ENCODE measurements around the gene PRKCB. TPM values are rescaled to one million over a fixed set of nuclear protein-coding genes. Genes with fewer than 3 reads are reported as not detected.

Gene PRKCB
- polyA plus RNA-seq, 3 donors: 57.4 to 87.4 (median 75.5) TPM

DNA sequence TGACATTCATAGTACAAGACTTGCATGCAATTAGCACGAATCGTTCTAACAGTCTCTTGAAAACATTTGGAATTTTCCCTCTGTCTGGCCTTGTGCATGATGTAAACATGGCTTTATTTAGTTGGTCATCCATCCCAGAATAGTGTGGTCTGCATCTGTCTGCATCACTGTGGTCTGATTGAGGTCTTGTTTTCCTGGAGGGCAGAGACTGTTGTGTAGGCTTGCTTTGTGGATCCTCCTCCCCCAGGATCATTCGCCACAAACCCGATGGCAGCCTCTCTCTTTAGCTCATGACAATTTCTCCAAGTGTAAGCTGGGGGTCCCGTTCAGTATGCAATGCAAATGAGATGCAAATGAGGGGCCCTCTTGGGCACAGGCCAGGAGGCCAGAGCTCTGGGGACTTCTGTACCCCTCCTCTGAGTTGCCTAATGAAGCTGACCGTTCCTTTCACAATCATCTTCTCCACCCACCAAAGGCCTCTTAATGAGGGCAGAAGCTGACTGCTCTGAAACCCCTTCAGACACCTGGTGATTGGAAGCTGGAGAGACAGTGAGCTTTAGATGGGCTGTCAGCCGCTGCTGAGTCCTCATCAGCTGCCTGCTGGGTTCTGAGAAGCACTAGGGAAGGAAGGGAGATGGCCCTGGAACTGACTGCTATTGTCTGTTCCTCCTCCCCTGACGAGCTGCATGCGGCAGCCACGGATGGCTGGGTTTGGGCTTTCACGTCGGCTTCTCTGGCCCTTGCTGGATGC, 219.1 kb downstream of the PRKCB start:
- Histone ChIP-seq H2AFZ (ENCODE audit: insufficient read depth, low read depth, low read length, poor library complexity, severe bottlenecking) (no peak overlapping the region), H3K9me3 (replicated peaks in 1 of 2; ENCODE audit: control insufficient read depth in 1 of 2, insufficient read depth in 1 of 2, low read length in 2 of 2) (no peaks in the 10 kb centered on the region), H3K4me2 (replicated peaks; ENCODE audit: extremely low read depth, low read length, poor library complexity, severe bottlenecking) (no peak overlapping the region), H3K4me3 (replicated peaks in 1 of 3; ENCODE audit: low read depth in 2 of 3, low read length in 3 of 3) (no peak overlapping the region), H3K9ac (ENCODE audit: insufficient read depth, low read length, poor library complexity, severe bottlenecking) (no peak overlapping the region), H3K79me2 (ENCODE audit: insufficient read depth, low read length) (no peaks in the 10 kb centered on the region), H3K27me3 (ENCODE audit: control insufficient read depth in 2 of 2, insufficient read depth in 2 of 2, low read length in 2 of 2) (no peaks in the 10 kb centered on the region), H4K20me1 (ENCODE audit: insufficient read depth, low read length) (peaks cover 98% of the 10 kb centered on the region), H3K4me1 (ENCODE audit: control insufficient read depth in 1 of 2, insufficient read depth in 2 of 2, low read length in 2 of 2) (no peaks in the 10 kb centered on the region), H3K36me3 (replicated peaks in 1 of 2; ENCODE audit: control insufficient read depth in 1 of 2, insufficient read depth in 2 of 2, low read length in 2 of 2) (peaks cover 49 to 94% of the 10 kb centered on the region in 2 donors), H3K27ac (ENCODE audit: low read depth in 1 of 2, low read length in 2 of 2) (no peak overlapping the region)
- WGBS (ENCODE audit: insufficient coverage): 91% methylated on average over 6 of the region's 12 CpGs
- peaks cover 0 to 2% (median 0%) of the 10 kb centered on the region in 7 donors for H3K9me3 Mint-ChIP-seq
- no peak overlapping the region for H3K4me3 Mint-ChIP-seq
- H3K27ac Mint-ChIP-seq: no peak overlapping the region
- H3K4me1 Mint-ChIP-seq: no peaks in the 10 kb centered on the region
- TF ChIP-seq, protein P1, sequence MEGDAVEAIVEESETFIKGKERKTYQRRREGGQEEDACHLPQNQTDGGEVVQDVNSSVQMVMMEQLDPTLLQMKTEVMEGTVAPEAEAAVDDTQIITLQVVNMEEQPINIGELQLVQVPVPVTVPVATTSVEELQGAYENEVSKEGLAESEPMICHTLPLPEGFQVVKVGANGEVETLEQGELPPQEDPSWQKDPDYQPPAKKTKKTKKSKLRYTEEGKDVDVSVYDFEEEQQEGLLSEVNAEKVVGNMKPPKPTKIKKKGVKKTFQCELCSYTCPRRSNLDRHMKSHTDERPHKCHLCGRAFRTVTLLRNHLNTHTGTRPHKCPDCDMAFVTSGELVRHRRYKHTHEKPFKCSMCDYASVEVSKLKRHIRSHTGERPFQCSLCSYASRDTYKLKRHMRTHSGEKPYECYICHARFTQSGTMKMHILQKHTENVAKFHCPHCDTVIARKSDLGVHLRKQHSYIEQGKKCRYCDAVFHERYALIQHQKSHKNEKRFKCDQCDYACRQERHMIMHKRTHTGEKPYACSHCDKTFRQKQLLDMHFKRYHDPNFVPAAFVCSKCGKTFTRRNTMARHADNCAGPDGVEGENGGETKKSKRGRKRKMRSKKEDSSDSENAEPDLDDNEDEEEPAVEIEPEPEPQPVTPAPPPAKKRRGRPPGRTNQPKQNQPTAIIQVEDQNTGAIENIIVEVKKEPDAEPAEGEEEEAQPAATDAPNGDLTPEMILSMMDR (IDR thresholded peaks at IDR 0.05): no peak
- peaks cover 65 to 82% of the 10 kb centered on the region in 2 donors for H3K36me3 Mint-ChIP-seq
- DNase-seq: no peak
- intact Hi-C loops (cut with micrococcal nuclease): no loop called here
- no peaks in the 10 kb centered on the region for H3K27me3 Mint-ChIP-seq (ENCODE audit: low read depth in 3 of 3)

DNA sequence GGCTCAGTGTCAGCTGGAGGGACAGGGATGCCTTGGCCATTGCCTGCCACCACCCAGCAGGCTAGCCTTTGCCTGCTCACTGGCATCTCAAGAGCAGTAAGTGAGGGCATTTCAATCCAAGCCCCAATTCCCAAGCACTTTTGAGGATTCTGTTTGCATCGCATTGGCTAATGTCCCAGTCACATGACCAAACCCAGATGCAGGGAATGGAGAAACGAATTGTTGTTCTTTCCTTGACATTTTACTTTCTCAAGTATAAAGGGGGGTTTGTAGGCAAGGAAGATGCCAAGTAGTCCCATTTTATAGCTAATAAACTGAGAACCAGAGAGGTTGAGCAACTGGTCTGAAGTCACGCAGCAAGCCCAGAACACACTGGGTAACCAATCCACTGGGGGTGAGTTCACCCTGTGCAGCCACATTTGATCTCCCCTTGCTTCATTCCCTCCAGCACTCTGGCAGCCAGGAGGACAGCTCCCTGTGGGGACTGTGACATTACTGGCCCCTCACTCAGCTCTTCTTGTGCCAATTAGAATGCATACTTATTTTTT, 226.6 kb downstream of the PRKCB start:
- no peak overlapping the region for H3K27ac ChIP-seq (ENCODE audit: low read depth in 1 of 2, low read length in 2 of 2)
- no peaks in the 10 kb centered on the region for H3K27me3 ChIP-seq (ENCODE audit: control insufficient read depth in 2 of 2, insufficient read depth in 2 of 2, low read length in 2 of 2)
- 89% methylated on average over 1 of the region's 3 CpGs for WGBS (ENCODE audit: insufficient coverage)
- Mint-ChIP-seq H3K27ac (peak overlapping the region in 5 of 7 donors; percentile 10 to 75 (median 33)), H3K36me3 (peaks cover 51 to 70% of the 10 kb centered on the region in 2 donors), H3K4me3 (no peak overlapping the region), H3K4me1 (no peaks in the 10 kb centered on the region), H3K9me3 (peaks cover 0 to 6% (median 2%) of the 10 kb centered on the region in 7 donors), H3K27me3 (ENCODE audit: low read depth in 3 of 3) (no peaks in the 10 kb centered on the region)
- TF ChIP-seq, protein P1 (IDR thresholded peaks at IDR 0.05): no peak
- H3K4me3 ChIP-seq (replicated peaks in 1 of 3; ENCODE audit: low read depth in 2 of 3, low read length in 3 of 3): no peak overlapping the region
- intact Hi-C loops (cut with micrococcal nuclease): no loop called here
- peaks cover 95% of the 10 kb centered on the region for H4K20me1 ChIP-seq (ENCODE audit: insufficient read depth, low read length)
- H3K36me3 ChIP-seq (replicated peaks in 1 of 2; ENCODE audit: control insufficient read depth in 1 of 2, insufficient read depth in 2 of 2, low read length in 2 of 2): peaks cover 18 to 88% of the 10 kb centered on the region in 2 donors
- H3K9ac ChIP-seq (ENCODE audit: insufficient read depth, low read length, poor library complexity, severe bottlenecking): no peak overlapping the region
- no peak overlapping the region for H2AFZ ChIP-seq (ENCODE audit: insufficient read depth, low read depth, low read length, poor library complexity, severe bottlenecking)
- H3K79me2 ChIP-seq (ENCODE audit: insufficient read depth, low read length): peaks cover 2% of the 10 kb centered on the region
- H3K4me2 ChIP-seq (replicated peaks; ENCODE audit: extremely low read depth, low read length, poor library complexity, severe bottlenecking): no peak overlapping the region
- H3K4me1 ChIP-seq (ENCODE audit: control insufficient read depth in 1 of 2, insufficient read depth in 2 of 2, low read length in 2 of 2): no peaks in the 10 kb centered on the region
- no peak for DNase-seq
- no peaks in the 10 kb centered on the region for H3K9me3 ChIP-seq (replicated peaks in 1 of 2; ENCODE audit: control insufficient read depth in 1 of 2, insufficient read depth in 1 of 2, low read length in 2 of 2)

All from CD14-positive monocyte (primary cell).